ENCODE measurements around the gene RAD51B. TPM values are rescaled to one million over a fixed set of nuclear protein-coding genes. Genes with fewer than 3 reads are reported as not detected.

The RAD51B gene
- total RNA-seq, 1 experiment from 2014 or later = 8.5 TPM

GRCh38 chr14:68650404-68650994 is 830.9 kb downstream of the RAD51B start:
- no peak overlapping the region for H3K27ac ChIP-seq (ENCODE audit: low read length)
- H3K4me1 ChIP-seq (ENCODE audit: control insufficient read depth, insufficient read depth, low read length) = no peaks in the 10 kb centered on the region
- no peak for TF ChIP-seq SIN3A (IDR thresholded peaks at IDR 0.05; ENCODE audit: borderline replicate concordance, insufficient read depth, low read depth, low read length)
- TF ChIP-seq TCF7L2 (IDR thresholded peaks at IDR 0.05; ENCODE audit: low read depth, low read length) = no peak
- TF ChIP-seq, protein P1, sequence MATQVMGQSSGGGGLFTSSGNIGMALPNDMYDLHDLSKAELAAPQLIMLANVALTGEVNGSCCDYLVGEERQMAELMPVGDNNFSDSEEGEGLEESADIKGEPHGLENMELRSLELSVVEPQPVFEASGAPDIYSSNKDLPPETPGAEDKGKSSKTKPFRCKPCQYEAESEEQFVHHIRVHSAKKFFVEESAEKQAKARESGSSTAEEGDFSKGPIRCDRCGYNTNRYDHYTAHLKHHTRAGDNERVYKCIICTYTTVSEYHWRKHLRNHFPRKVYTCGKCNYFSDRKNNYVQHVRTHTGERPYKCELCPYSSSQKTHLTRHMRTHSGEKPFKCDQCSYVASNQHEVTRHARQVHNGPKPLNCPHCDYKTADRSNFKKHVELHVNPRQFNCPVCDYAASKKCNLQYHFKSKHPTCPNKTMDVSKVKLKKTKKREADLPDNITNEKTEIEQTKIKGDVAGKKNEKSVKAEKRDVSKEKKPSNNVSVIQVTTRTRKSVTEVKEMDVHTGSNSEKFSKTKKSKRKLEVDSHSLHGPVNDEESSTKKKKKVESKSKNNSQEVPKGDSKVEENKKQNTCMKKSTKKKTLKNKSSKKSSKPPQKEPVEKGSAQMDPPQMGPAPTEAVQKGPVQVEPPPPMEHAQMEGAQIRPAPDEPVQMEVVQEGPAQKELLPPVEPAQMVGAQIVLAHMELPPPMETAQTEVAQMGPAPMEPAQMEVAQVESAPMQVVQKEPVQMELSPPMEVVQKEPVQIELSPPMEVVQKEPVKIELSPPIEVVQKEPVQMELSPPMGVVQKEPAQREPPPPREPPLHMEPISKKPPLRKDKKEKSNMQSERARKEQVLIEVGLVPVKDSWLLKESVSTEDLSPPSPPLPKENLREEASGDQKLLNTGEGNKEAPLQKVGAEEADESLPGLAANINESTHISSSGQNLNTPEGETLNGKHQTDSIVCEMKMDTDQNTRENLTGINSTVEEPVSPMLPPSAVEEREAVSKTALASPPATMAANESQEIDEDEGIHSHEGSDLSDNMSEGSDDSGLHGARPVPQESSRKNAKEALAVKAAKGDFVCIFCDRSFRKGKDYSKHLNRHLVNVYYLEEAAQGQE (IDR thresholded peaks at IDR 0.05; ENCODE audit: insufficient read depth in 1 of 2, low read depth in 2 of 2, low read length in 1 of 2) = no peak
- no peak for TF ChIP-seq CTCF (IDR thresholded peaks at IDR 0.05)
- TF ChIP-seq POLR2AphosphoS5 (IDR thresholded peaks at IDR 0.05; ENCODE audit: low read depth, low read length) = no peak
- no TSS peak for BruUV-seq (replicated peaks)
- CTCF ChIA-PET = no interaction called here
- no peaks in the 10 kb centered on the region for H3K27me3 ChIP-seq (ENCODE audit: control insufficient read depth, insufficient read depth, low read length)
- H3K4me3 ChIP-seq (ENCODE audit: low read depth in 2 of 2, low read length in 2 of 2) = no peak overlapping the region
- POLR2A ChIA-PET = no interaction called here
- no peak for ATAC-seq
- DNase-seq (ENCODE audit: low read depth, low spot score) = no peak
- H3K9me3 ChIP-seq (ENCODE audit: control insufficient read depth, insufficient read depth, low read depth, low read length) = no peaks in the 10 kb centered on the region
- H3K36me3 ChIP-seq (ENCODE audit: control insufficient read depth, insufficient read depth, low read length) = no peaks in the 10 kb centered on the region
- in situ Hi-C loops (cut with HindIII; ENCODE audit: low pct_unique_long_range_greater_than_20kb, low sequenced_read_pairs) = no loop called here
- intact Hi-C loops (cut with micrococcal nuclease; ENCODE audit: unreplicated experiment) = no loop called here

- POLR2A ChIA-PET = no interaction called here
- no peak overlapping the region for H3K4me3 ChIP-seq (ENCODE audit: low read depth in 2 of 2, low read length in 2 of 2)
- no peak for DNase-seq (ENCODE audit: low read depth, low spot score)
- no TSS peak for BruUV-seq (replicated peaks)
- H3K36me3 ChIP-seq (ENCODE audit: control insufficient read depth, insufficient read depth, low read length) = no peaks in the 10 kb centered on the region
- ATAC-seq = no peak
- in situ Hi-C loops (cut with HindIII; ENCODE audit: low pct_unique_long_range_greater_than_20kb, low sequenced_read_pairs) (no loop called here), intact Hi-C loops (cut with micrococcal nuclease; ENCODE audit: unreplicated experiment) (no loop called here)
- no peaks in the 10 kb centered on the region for H3K4me1 ChIP-seq (ENCODE audit: control insufficient read depth, insufficient read depth, low read length)
- H3K9me3 ChIP-seq (ENCODE audit: control insufficient read depth, insufficient read depth, low read depth, low read length) = no peaks in the 10 kb centered on the region
- no peaks in the 10 kb centered on the region for H3K27me3 ChIP-seq (ENCODE audit: control insufficient read depth, insufficient read depth, low read length)
- no peak overlapping the region for H3K27ac ChIP-seq (ENCODE audit: low read length)
- CTCF ChIA-PET = no interaction called here
- TF ChIP-seq TCF7L2 (IDR thresholded peaks at IDR 0.05; ENCODE audit: low read depth, low read length) (no peak), SIN3A (IDR thresholded peaks at IDR 0.05; ENCODE audit: borderline replicate concordance, insufficient read depth, low read depth, low read length) (no peak), POLR2AphosphoS5 (IDR thresholded peaks at IDR 0.05; ENCODE audit: low read depth, low read length) (no peak)
Measured at GRCh38 chr14:68651075-68651474, 831.5 kb downstream of the RAD51B start.

DNA sequence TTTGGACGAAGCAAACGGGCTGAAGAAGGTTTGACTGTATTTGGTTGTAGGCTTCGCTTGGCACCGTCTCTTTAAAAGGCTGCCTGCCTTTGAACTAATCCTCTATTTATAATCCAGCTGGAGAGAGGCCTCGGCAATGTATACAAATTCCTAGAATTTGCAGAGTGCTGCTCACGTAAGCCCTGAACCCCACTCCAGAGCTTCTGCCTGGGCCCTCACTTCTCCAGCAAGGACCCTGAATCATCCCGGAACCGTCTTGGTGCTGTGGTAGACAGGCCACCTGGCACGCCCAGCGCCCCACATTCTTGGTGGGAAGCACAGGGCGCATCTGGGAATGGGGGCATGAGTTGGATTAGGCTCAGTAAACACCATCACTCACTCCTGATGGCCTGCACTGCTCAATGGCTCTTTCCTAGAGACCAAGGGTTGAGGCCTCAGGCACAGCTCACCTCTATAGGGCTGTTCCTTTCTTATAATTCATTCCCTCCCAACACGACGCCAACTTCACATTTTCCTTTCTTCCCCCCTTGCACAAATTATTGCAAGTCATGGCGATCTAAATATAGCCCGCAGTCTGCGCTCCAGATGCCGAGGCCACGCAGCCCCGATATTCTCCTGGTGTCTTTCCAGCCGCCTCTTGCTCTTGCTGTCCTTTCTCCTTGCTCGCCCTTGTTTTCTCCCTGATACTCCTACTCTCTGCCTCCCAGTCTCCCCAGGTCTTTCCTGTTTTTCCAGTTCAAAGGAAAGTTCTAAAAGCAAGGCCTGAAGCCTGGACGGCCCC is 832.3 kb downstream of the RAD51B start:
- TF ChIP-seq SIN3A (IDR thresholded peaks at IDR 0.05; ENCODE audit: borderline replicate concordance, insufficient read depth, low read depth, low read length) = no peak
- TF ChIP-seq CTCF (IDR thresholded peaks at IDR 0.05) = no peak
- no peak for TF ChIP-seq POLR2AphosphoS5 (IDR thresholded peaks at IDR 0.05; ENCODE audit: low read depth, low read length)
- TF ChIP-seq, protein P1 (IDR thresholded peaks at IDR 0.05; ENCODE audit: insufficient read depth in 1 of 2, low read depth in 2 of 2, low read length in 1 of 2) = no peak
- TF ChIP-seq TCF7L2 (IDR thresholded peaks at IDR 0.05; ENCODE audit: low read depth, low read length) = no peak
- no peaks in the 10 kb centered on the region for H3K4me1 ChIP-seq (ENCODE audit: control insufficient read depth, insufficient read depth, low read length)
- no peak overlapping the region for H3K4me3 ChIP-seq (ENCODE audit: low read depth in 2 of 2, low read length in 2 of 2)
- H3K27me3 ChIP-seq (ENCODE audit: control insufficient read depth, insufficient read depth, low read length) = no peaks in the 10 kb centered on the region
- H3K27ac ChIP-seq (ENCODE audit: low read length) = no peak overlapping the region
- CTCF ChIA-PET = no interaction called here
- ATAC-seq = no peak
- no peak for DNase-seq (ENCODE audit: low read depth, low spot score)
- in situ Hi-C loops (cut with HindIII; ENCODE audit: low pct_unique_long_range_greater_than_20kb, low sequenced_read_pairs) = no loop called here
- H3K36me3 ChIP-seq (ENCODE audit: control insufficient read depth, insufficient read depth, low read length) = no peaks in the 10 kb centered on the region
- no TSS peak for BruUV-seq (replicated peaks)
- intact Hi-C loops (cut with micrococcal nuclease; ENCODE audit: unreplicated experiment) = no loop called here
- POLR2A ChIA-PET = no interaction called here
- no peaks in the 10 kb centered on the region for H3K9me3 ChIP-seq (ENCODE audit: control insufficient read depth, insufficient read depth, low read depth, low read length)
